A549 (cell line): Measurements from ENCODE around the gene SELENOW. TPM values are rescaled to one million over a fixed set of nuclear protein-coding genes. Genes with fewer than 3 reads are reported as not detected.
A peak's percentile ranks its signal among the peaks of the same experiment; 100 is the strongest.

ENCODE experiments used
- ATAC-seq, 2 experiments: fragments of 200-7000 bp in 1 of 2; fragments of >200 bp in 1 of 2; cut with Nextera tagmentation in 1 of 2; cut with Tn5 transposase in 1 of 2; 3 replicates each; pipeline versions ENCODE4 v1.8.0 to v1.9.1; 2018 to 2020; ENCODE audit warnings: mild to moderate bottlenecking in 1 of 2, moderate library complexity in 1 of 2
- CTCF ChIA-PET: fragments of 300-600 bp; sonication (Branson Sonifier 250); formaldehyde crosslinking; extraction: SDS; loops from one replicate; lab custom pipeline; 2021; ENCODE audit warnings: antibody characterized with exemption, inconsistent platforms; lab: Yijun Ruan, JAX
- POLR2A ChIA-PET: fragments of 350-600 bp; formaldehyde crosslinking; extraction: SDS; loops from one replicate; lab custom pipeline; 2021; ENCODE audit warnings: antibody characterized with exemption, inconsistent platforms; lab: Yijun Ruan, JAX
- DNase-seq, 2 experiments: peaks; one replicate each; pipeline versions ENCODE4 v3.0.0 to v3.0.0-alpha.2; 2011 to 2016; ENCODE audit warnings: low read depth in 1 of 2, low spot score in 1 of 2
- FAIRE-seq: peaks from 2 replicates; lab custom pipeline; 2011; peaks lifted over from hg19 to GRCh38; lab: Jason Lieb, UNC
- H3K27ac ChIP-seq, 2 experiments: fragments of >200 bp; sonication (Bioruptor Twin); formaldehyde crosslinking; 3 replicates each; pipeline ENCODE4 v1.5.1; 2016 to 2017
- H3K4me1 ChIP-seq: fragments of >200 bp; sonication (Bioruptor Twin); formaldehyde crosslinking; 3 replicates; pipeline ENCODE4 v1.6.1; 2016
- H3K4me2 ChIP-seq: fragments of >200 bp; sonication (Bioruptor Twin); formaldehyde crosslinking; 3 replicates; pipeline ENCODE4 v1.6.1; 2016
- H3K4me3 ChIP-seq: fragments of >200 bp; sonication (Bioruptor Twin); formaldehyde crosslinking; 3 replicates; pipeline ENCODE4 v1.5.1; 2016
- H3K9me3 ChIP-seq: fragments of >200 bp; sonication (Bioruptor Twin); formaldehyde crosslinking; 3 replicates; pipeline ENCODE4 v1.6.1; 2016
- CBX2 ChIP-seq: fragments of 200-600 bp; sonication (generic); IDR thresholded peaks from 2 replicates; pipeline ENCODE4 v1.6.1; 2016; ENCODE audit warnings: low read depth, mild to moderate bottlenecking, borderline replicate concordance
- CBX8 ChIP-seq: fragments of 200-600 bp; sonication (generic); IDR thresholded peaks from 2 replicates; pipeline ENCODE4 v1.6.1; 2016
- CEBPB ChIP-seq, 2 experiments: fragments of >200 bp in 1 of 2; sonication (Bioruptor Twin) in 1 of 2; formaldehyde crosslinking in 1 of 2; IDR thresholded peaks; 2 replicates each; pipeline ENCODE4 v1.6.1; 2012 to 2016
- CTCF ChIP-seq: fragments of >200 bp; sonication (Bioruptor Twin); formaldehyde crosslinking; IDR thresholded peaks from 3 replicates; pipeline ENCODE4 v1.5.1; 2016
- E2F6 ChIP-seq: IDR thresholded peaks from 2 replicates; pipeline ENCODE4 v1.6.1; 2012; ENCODE audit warnings: low read depth, borderline replicate concordance
- ESRRA ChIP-seq: fragments of 150-350 bp; IDR thresholded peaks from 2 replicates; pipeline ENCODE4 v1.6.1; 2014; ENCODE audit warnings: mild to moderate bottlenecking, low read length, borderline replicate concordance
- FOSL2 ChIP-seq, 2 experiments: fragments of 450-650 bp in 1 of 2; fragments of >200 bp in 1 of 2; sonication (Bioruptor Twin) in 1 of 2; formaldehyde crosslinking; IDR thresholded peaks; 2 replicates each; pipeline versions ENCODE4 v1.5.0 to v1.6.1; 2016 to 2020; ENCODE audit warnings: mild to moderate bottlenecking in 1 of 2, moderate library complexity in 1 of 2
- HOXA7 ChIP-seq: fragments of 250-450 bp; sonication (Bioruptor Pico); IDR thresholded peaks from 2 replicates; pipeline ENCODE4 v1.5.0; 2020; ENCODE audit warnings: mild to moderate bottlenecking, moderate library complexity
- JUNB ChIP-seq: fragments of >200 bp; sonication (Bioruptor Twin); formaldehyde crosslinking; IDR thresholded peaks from 2 replicates; pipeline ENCODE4 v1.6.1; 2016
- KDM5A ChIP-seq: fragments of 200-600 bp; sonication (generic); IDR thresholded peaks from 2 replicates; pipeline ENCODE4 v1.6.1; 2016; ENCODE audit warnings: antibody characterized with exemption, mild to moderate bottlenecking
- MAZ ChIP-seq: fragments of 150-350 bp; IDR thresholded peaks from 2 replicates; pipeline ENCODE4 v1.6.1; 2014; ENCODE audit warnings: antibody characterized with exemption, low read depth, low read length, borderline replicate concordance
- PBX3 ChIP-seq: IDR thresholded peaks from 2 replicates; pipeline ENCODE4 v1.6.1; 2012
- RAD21 ChIP-seq, 2 experiments: fragments of >200 bp in 1 of 2; sonication (Bioruptor Twin) in 1 of 2; formaldehyde crosslinking in 1 of 2; IDR thresholded peaks in 1 of 2; conservative IDR thresholded peaks in 1 of 2; 2 replicates in 1 of 2; 3 replicates in 1 of 2; pipeline ENCODE4 v1.6.1; 2012 to 2018; ENCODE audit warnings: inconsistent platforms in 1 of 2
- RARB ChIP-seq: fragments of 250-450 bp; sonication (Bioruptor Pico); IDR thresholded peaks from 2 replicates; pipeline ENCODE4 v1.8.0; 2021; ENCODE audit warnings: mild to moderate bottlenecking, moderate library complexity
- REST ChIP-seq: fragments of 200-600 bp; sonication (generic); IDR thresholded peaks from 2 replicates; pipeline ENCODE4 v1.6.1; 2016; ENCODE audit warnings: antibody characterized with exemption, mild to moderate bottlenecking, moderate library complexity
- SMC3 ChIP-seq: fragments of >200 bp; sonication (Bioruptor Twin); formaldehyde crosslinking; IDR thresholded peaks from 3 replicates; pipeline ENCODE4 v1.6.1; 2018; ENCODE audit warnings: inconsistent platforms
- SREBF2 ChIP-seq: fragments of 450-650 bp; IDR thresholded peaks from 2 replicates; pipeline ENCODE4 v1.6.1; 2014; ENCODE audit warnings: mild to moderate bottlenecking, moderate library complexity
- TFCP2L1 ChIP-seq: fragments of 250-450 bp; sonication (Bioruptor Pico); IDR thresholded peaks from 2 replicates; pipeline ENCODE4 v1.5.0; 2021; ENCODE audit warnings: mild to moderate bottlenecking
- TP53 ChIP-seq: fragments of 250-450 bp; sonication (Bioruptor Pico); IDR thresholded peaks from 2 replicates; pipeline ENCODE4 v1.5.0; 2021; ENCODE audit warnings: mild to moderate bottlenecking, moderate library complexity
- ZC3H11A ChIP-seq: fragments of 450-650 bp; IDR thresholded peaks from 2 replicates; pipeline ENCODE4 v1.6.1; 2014; ENCODE audit warnings: antibody characterized with exemption, mild to moderate bottlenecking
- WGBS: methylation state at CpG from one replicate; pipeline ENCODE4 v1.1.6; 2017; ENCODE audit errors: missing lambda C conversion rate; 5-methylcytosine and 5-hydroxymethylcytosine counted together
- polyA plus RNA-seq, 4 experiments: library from polyadenylated mRNA; depleted of rRNA in 3 of 4; stranded (reverse); fragments of >200 nt; fragmentation: RNase III in 1 of 4; extraction: RNeasy Plus Mini Kit Qiagen cat#74134 plus additional on column Dnase treatment in 1 of 4; gene quantifications; 2 replicates in 3 of 4; 3 replicates in 1 of 4; pipeline ENCODE4 v1.2.3, GENCODE V29; 2011 to 2017
- TF ChIP-seq, protein P1 (sequence below): fragments of 250-450 bp; sonication (Bioruptor Pico); IDR thresholded peaks from 2 replicates; pipeline ENCODE4 v1.5.0; 2020; ENCODE audit warnings: low read depth, mild to moderate bottlenecking, moderate library complexity
- TF ChIP-seq, protein P2 (sequence below): IDR thresholded peaks from 2 replicates; pipeline ENCODE4 v1.6.1; 2012
- TF ChIP-seq, protein P3 (sequence below): fragments of >200 bp; sonication (Bioruptor Twin); formaldehyde crosslinking; IDR thresholded peaks from 3 replicates; pipeline ENCODE4 v1.6.1; 2016

The SELENOW gene
- polyA plus RNA-seq, 2 of the 4 experiments (the other 2 are of a cell fraction), result 114 to 155 TPM

GRCh38 chr19:47813304-47813994, 34.9 kb downstream of the SELENOW start:
- H3K4me3 ChIP-seq, result no peak overlapping the region
- no peaks in the 10 kb centered on the region; the same call in 2 of the 3 replicates for H3K4me1 ChIP-seq
- DNase-seq, result peak; percentile 70 to 85
- H3K4me2 ChIP-seq, result peak overlapping the region; percentile 25; the same call in 2 of the 3 replicates
- no peak overlapping the region for H3K27ac ChIP-seq
- ChIA-PET CTCF (interaction anchor here (0.6 to 7.4 kb wide), 23 partner anchors 8 to 311 kb away, joined by 3 to 42 read pairs (median 5); partner anchors contain the start of genes CRX and EHD2), POLR2A (no interaction called here)
- peak; percentile 95 to 97 for ATAC-seq
- no peak for FAIRE-seq
- TF ChIP-seq TP53 (CRISPR knock-in tag), result no peak
- TF ChIP-seq CTCF, result peak; percentile 80
- TF ChIP-seq, protein P1, sequence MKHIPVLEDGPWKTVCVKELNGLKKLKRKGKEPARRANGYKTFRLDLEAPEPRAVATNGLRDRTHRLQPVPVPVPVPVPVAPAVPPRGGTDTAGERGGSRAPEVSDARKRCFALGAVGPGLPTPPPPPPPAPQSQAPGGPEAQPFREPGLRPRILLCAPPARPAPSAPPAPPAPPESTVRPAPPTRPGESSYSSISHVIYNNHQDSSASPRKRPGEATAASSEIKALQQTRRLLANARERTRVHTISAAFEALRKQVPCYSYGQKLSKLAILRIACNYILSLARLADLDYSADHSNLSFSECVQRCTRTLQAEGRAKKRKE (CRISPR knock-in tag), result no peak
- TF ChIP-seq FOSL2 (IDR thresholded peaks at IDR 0.05), result no peak
- no peak for TF ChIP-seq FOSL2 (CRISPR knock-in tag; IDR thresholded peaks at IDR 0.05)
- no peak for TF ChIP-seq HOXA7 (CRISPR knock-in tag)
- TF ChIP-seq SMC3, result peak; percentile 61
- TF ChIP-seq TFCP2L1, result no peak
- TF ChIP-seq MAZ, result no peak
- no peak for TF ChIP-seq CEBPB (IDR thresholded peaks at IDR 0.05)
- TF ChIP-seq PBX3, result no peak
- TF ChIP-seq ZC3H11A, result no peak
- TF ChIP-seq, protein P2, sequence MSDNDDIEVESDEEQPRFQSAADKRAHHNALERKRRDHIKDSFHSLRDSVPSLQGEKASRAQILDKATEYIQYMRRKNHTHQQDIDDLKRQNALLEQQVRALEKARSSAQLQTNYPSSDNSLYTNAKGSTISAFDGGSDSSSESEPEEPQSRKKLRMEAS, result no peak
- no peak for TF ChIP-seq JUNB
- TF ChIP-seq REST, result no peak
- no peak for TF ChIP-seq RARB (CRISPR knock-in tag)
- TF ChIP-seq CBX2, result no peak
- TF ChIP-seq, protein P3, sequence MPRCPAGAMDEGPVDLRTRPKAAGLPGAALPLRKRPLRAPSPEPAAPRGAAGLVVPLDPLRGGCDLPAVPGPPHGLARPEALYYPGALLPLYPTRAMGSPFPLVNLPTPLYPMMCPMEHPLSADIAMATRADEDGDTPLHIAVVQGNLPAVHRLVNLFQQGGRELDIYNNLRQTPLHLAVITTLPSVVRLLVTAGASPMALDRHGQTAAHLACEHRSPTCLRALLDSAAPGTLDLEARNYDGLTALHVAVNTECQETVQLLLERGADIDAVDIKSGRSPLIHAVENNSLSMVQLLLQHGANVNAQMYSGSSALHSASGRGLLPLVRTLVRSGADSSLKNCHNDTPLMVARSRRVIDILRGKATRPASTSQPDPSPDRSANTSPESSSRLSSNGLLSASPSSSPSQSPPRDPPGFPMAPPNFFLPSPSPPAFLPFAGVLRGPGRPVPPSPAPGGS, result no peak
- TF ChIP-seq ESRRA, result no peak
- TF ChIP-seq SREBF2, result no peak
- no peak for TF ChIP-seq KDM5A
- no peak for TF ChIP-seq CBX8
- TF ChIP-seq RAD21 (conservative IDR thresholded peaks at IDR 0.05 in 1 of 2, IDR thresholded peaks at IDR 0.05 in 1 of 2), result peak; percentile 54 to 63
- TF ChIP-seq E2F6, result no peak
- H3K9me3 ChIP-seq, result no peaks in the 10 kb centered on the region
- 24% methylated on average over 17 of the region's 17 CpGs for WGBS
